ENCODE measurements around the gene ATRX. TPM values are rescaled to one million over a fixed set of nuclear protein-coding genes. Genes with fewer than 3 reads are reported as not detected.

The ATRX gene
- total and polyA plus RNA-seq, 2 of the 8 experiments (the other 6 are each of a cell fraction or from before 2014, with no cell fraction given): 28.4 to 97.8 TPM

GRCh38 chrX:77510007-77510406 is 276.0 kb downstream of the ATRX start (continued):
- TF ChIP-seq RXRA (IDR thresholded peaks at IDR 0.05; ENCODE audit: insufficient read depth, low read depth, low read length) (no peak), BCL11A (IDR thresholded peaks at IDR 0.05; ENCODE audit: low read depth in 2 of 2, low read length in 2 of 2) (no peak)

Measured in H1 (cell line).